ENCODE measurements around the gene RHOU. TPM values are rescaled to one million over a fixed set of nuclear protein-coding genes. Genes with fewer than 3 reads are reported as not detected.

The RHOU gene
- total and polyA plus RNA-seq, 2 of the 13 experiments (the other 11 are each of a cell fraction or from before 2014, with no cell fraction given), result 11.9 to 18.5 TPM

DNA sequence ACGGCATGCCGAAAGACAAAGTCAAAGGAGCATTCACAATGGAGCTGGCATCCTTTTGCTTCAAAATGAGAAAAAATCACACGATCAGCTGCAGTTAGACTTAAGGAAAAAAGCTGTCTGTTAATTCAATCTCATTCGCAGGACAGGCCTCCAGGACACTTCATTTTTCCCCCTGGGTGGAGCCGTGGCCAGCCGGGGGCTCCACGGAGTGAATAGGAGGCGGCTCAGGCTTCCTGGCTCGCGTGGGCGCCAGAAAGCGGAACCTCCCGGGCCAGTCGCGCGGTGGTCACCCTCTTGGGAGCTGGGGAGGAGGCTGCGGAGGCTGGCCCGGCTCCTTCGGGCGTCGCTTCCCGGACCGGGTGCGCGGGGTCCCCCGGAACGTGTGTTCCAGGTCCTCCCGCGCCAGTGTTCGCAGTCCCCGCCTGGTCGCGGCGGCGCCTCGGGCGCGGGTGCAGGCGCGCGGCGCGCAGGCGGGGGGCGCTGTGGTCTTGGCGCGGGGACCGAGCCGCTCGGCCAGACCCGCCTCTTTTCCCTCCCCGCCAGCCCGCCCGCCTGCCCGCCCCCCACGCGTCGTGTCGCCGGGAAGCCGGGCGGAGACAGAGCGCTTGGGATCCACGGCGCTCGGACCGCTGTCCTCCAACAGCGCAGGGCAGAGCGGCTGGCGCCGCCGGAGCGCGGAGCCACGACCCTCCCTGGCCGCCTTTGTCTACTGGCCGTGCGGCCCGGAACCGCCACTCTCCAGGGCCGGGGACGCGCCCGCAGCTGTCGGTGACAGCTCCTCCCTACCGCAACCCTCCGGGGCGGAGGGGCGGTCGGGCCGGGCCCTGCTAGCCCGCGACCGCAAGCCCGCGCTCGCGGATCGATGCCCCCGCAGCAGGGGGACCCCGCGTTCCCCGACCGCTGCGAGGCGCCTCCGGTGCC is at the start of gene RHOU (continued):
- TF ChIP-seq, protein P1, sequence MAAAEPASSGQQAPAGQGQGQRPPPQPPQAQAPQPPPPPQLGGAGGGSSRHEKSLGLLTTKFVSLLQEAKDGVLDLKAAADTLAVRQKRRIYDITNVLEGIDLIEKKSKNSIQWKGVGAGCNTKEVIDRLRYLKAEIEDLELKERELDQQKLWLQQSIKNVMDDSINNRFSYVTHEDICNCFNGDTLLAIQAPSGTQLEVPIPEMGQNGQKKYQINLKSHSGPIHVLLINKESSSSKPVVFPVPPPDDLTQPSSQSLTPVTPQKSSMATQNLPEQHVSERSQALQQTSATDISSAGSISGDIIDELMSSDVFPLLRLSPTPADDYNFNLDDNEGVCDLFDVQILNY (CRISPR knock-in tag; conservative IDR thresholded peaks at IDR 0.05), result no peak
- TF ChIP-seq PRMT3 (CRISPR knock-in tag; IDR thresholded peaks at IDR 0.05; ENCODE audit: borderline replicate concordance, low read depth) (no peak), SMARCE1 (IDR thresholded peaks at IDR 0.05; ENCODE audit: borderline replicate concordance) (no peak), ZNF121 (CRISPR knock-in tag; IDR thresholded peaks at IDR 0.05) (no peak), ZNF556 (CRISPR knock-in tag; IDR thresholded peaks at IDR 0.05; ENCODE audit: borderline replicate concordance) (no peak; the same call in 1 of the 2 replicates), TMF1 (CRISPR knock-in tag; IDR thresholded peaks at IDR 0.05; ENCODE audit: low read depth) (peak; percentile 58; the same call in 1 of the 2 replicates), ZNF33A (CRISPR knock-in tag; IDR thresholded peaks at IDR 0.05; ENCODE audit: borderline replicate concordance) (no peak), RBM39 (IDR thresholded peaks at IDR 0.05; ENCODE audit: low read depth, low read length, poor library complexity, severe bottlenecking) (no peak), RFXAP (CRISPR knock-in tag; IDR thresholded peaks at IDR 0.05; ENCODE audit: borderline replicate concordance) (no peak), ZBTB7A (CRISPR knock-in tag; IDR thresholded peaks at IDR 0.05) (peak; percentile 42; the same call in 1 of the 2 replicates), ZNF552 (CRISPR knock-in tag; IDR thresholded peaks at IDR 0.05; ENCODE audit: borderline replicate concordance) (no peak), ZNF891 (CRISPR knock-in tag; IDR thresholded peaks at IDR 0.05) (peak; percentile 38; the same call in 1 of the 2 replicates)
- TF ChIP-seq, protein P2, sequence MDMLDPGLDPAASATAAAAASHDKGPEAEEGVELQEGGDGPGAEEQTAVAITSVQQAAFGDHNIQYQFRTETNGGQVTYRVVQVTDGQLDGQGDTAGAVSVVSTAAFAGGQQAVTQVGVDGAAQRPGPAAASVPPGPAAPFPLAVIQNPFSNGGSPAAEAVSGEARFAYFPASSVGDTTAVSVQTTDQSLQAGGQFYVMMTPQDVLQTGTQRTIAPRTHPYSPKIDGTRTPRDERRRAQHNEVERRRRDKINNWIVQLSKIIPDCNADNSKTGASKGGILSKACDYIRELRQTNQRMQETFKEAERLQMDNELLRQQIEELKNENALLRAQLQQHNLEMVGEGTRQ (IDR thresholded peaks at IDR 0.05; ENCODE audit: low read depth, low read length), result no peak
- TF ChIP-seq, protein P2 (CRISPR knock-in tag; IDR thresholded peaks at IDR 0.05; ENCODE audit: borderline replicate concordance), result no peak
- TF ChIP-seq, protein P3, sequence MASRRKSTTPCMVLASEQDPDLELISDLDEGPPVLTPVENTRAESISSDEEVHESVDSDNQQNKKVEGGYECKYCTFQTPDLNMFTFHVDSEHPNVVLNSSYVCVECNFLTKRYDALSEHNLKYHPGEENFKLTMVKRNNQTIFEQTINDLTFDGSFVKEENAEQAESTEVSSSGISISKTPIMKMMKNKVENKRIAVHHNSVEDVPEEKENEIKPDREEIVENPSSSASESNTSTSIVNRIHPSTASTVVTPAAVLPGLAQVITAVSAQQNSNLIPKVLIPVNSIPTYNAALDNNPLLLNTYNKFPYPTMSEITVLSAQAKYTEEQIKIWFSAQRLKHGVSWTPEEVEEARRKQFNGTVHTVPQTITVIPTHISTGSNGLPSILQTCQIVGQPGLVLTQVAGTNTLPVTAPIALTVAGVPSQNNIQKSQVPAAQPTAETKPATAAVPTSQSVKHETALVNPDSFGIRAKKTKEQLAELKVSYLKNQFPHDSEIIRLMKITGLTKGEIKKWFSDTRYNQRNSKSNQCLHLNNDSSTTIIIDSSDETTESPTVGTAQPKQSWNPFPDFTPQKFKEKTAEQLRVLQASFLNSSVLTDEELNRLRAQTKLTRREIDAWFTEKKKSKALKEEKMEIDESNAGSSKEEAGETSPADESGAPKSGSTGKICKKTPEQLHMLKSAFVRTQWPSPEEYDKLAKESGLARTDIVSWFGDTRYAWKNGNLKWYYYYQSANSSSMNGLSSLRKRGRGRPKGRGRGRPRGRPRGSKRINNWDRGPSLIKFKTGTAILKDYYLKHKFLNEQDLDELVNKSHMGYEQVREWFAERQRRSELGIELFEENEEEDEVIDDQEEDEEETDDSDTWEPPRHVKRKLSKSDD (CRISPR knock-in tag; IDR thresholded peaks at IDR 0.05; ENCODE audit: low read depth), result no peak; the same call in 1 of the 2 replicates
- TF ChIP-seq, protein P4, sequence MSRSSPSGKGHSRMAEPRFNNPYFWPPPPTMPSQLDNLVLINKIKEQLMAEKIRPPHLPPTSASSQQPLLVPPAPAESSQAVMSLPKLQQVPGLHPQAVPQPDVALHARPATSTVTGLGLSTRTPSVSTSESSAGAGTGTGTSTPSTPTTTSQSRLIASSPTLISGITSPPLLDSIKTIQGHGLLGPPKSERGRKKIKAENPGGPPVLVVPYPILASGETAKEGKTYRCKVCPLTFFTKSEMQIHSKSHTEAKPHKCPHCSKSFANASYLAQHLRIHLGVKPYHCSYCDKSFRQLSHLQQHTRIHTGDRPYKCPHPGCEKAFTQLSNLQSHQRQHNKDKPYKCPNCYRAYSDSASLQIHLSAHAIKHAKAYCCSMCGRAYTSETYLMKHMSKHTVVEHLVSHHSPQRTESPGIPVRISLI (CRISPR knock-in tag; IDR thresholded peaks at IDR 0.05; ENCODE audit: borderline replicate concordance), result no peak
- TF ChIP-seq, protein P5, sequence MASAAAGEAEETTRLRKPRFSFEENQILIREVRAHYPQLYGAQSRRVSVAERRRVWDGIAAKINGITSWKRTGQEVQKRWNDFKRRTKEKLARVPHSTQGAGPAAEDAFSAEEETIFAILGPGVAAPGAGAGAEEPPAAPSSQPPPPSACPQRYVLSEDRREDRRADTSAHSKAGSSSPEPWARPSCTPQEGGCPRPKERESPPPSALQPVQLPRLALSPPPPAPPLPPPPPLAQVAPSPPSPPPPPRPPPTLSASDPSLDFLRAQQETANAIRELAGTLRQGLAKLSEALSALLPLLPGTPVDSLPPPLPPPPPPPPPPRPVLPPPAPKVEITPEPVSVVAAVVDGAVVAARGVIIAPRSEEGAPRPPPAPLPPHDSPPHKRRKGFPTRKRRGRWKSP (CRISPR knock-in tag; IDR thresholded peaks at IDR 0.05), result no peak
- TF ChIP-seq, protein P6, sequence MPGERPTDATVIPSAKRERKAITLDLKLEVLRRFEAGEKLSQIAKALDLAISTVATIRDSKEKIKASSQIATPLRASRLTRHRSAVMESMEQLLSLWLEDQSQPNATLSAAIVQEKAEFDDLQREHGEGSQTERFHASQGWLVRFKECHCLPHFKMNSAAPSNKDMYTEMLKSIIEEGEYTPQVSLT (CRISPR knock-in tag; IDR thresholded peaks at IDR 0.05; ENCODE audit: borderline replicate concordance, low read depth), result no peak

Data from HepG2 (cell line).